PC-9 (cell line): ENCODE results near the gene POU3F1.

Experiments
- EZH2 ChIP-seq: fragments of 200-600 bp; sonication (generic); IDR thresholded peaks from 2 replicates; pipeline ENCODE4 v1.8.0; 2017; ENCODE audit warnings: antibody characterized with exemption, low read depth
- TF ChIP-seq, protein P1 (sequence below): fragments of 200-600 bp; sonication (generic); conservative IDR thresholded peaks from 2 replicates; pipeline ENCODE4 v1.6.1; 2017; ENCODE audit warnings: mixed run types, antibody characterized with exemption, mild to moderate bottlenecking, moderate library complexity

DNA sequence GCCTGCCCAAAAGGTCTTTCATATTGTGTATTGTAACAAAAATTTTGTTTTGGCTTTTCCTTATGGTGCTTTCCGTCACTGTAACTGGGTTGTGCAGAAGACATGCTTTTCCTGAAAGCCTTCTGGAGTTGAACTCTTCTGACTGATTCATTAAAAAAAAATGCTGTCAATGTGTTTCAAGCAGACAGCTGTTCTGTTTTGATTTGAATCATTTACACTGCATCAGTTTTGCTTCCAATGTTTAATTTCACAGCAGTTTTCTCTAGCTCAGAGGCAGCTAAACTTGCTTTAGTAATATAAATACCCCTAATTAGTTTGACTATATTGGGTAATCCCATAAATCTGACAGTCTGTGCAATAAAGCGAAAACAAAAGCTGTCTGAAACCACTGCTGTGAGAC lies 26.2 kb downstream of the POU3F1 start:
- TF ChIP-seq, protein P1, sequence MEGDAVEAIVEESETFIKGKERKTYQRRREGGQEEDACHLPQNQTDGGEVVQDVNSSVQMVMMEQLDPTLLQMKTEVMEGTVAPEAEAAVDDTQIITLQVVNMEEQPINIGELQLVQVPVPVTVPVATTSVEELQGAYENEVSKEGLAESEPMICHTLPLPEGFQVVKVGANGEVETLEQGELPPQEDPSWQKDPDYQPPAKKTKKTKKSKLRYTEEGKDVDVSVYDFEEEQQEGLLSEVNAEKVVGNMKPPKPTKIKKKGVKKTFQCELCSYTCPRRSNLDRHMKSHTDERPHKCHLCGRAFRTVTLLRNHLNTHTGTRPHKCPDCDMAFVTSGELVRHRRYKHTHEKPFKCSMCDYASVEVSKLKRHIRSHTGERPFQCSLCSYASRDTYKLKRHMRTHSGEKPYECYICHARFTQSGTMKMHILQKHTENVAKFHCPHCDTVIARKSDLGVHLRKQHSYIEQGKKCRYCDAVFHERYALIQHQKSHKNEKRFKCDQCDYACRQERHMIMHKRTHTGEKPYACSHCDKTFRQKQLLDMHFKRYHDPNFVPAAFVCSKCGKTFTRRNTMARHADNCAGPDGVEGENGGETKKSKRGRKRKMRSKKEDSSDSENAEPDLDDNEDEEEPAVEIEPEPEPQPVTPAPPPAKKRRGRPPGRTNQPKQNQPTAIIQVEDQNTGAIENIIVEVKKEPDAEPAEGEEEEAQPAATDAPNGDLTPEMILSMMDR, result no peak
- TF ChIP-seq EZH2, result no peak
